EH (cell line): Measurements from ENCODE around the gene PDGFA.
A peak's percentile ranks its signal among the peaks of the same experiment; 100 is the strongest.

ENCODE experiments used
- DNase-seq: peaks from one replicate; pipeline ENCODE4 v3.0.0-alpha.2; 2015; ENCODE audit warnings: low read depth

Gene PDGFA

DNA sequence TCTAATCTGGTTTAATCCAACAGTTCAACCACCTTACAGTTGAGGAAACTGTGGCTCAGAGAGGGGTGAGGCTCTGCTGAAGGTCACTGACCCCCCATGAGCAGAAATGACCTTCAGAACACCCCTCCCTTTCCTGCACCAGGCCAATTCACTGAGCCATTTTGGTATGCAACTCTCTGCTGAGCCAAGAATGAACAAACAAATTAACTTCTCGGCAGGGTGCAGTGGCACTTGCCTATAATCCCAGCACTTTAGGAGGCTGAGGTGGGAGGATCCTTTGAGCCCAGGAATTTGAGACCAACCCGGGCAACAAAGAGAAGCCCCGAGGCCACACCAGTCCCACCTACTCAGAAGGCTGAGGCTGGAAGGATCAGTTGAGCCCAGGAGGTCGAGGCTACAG, 29.8 kb downstream of the PDGFA start:
- no peak for DNase-seq

DNA sequence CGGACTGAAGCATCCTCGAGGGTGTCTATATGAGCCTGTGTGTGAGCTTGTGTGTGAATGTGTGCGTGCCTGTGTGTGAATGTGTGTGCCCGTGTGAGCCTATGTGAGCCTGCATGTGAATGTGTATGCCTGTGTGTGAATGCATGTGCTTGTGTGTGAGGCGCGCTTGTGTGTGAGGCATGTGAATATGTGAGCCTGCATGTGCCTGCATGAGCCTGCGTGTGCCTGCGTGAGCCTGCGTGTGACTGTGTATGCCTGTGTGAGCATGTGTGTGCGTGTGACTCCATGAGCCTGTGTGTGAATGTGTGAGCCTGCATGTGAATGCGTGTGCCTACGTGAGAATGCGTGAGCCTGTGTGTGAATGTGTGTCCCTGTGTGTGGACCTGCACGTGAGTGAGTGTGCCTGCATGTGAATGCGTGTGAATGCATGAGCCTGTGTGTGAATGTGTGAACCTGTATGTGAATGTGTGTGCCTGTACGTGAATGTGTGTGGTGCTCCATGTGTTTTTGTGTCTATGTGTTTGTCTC, 33.4 kb downstream of the PDGFA start:
- DNase-seq: no peak

DNA sequence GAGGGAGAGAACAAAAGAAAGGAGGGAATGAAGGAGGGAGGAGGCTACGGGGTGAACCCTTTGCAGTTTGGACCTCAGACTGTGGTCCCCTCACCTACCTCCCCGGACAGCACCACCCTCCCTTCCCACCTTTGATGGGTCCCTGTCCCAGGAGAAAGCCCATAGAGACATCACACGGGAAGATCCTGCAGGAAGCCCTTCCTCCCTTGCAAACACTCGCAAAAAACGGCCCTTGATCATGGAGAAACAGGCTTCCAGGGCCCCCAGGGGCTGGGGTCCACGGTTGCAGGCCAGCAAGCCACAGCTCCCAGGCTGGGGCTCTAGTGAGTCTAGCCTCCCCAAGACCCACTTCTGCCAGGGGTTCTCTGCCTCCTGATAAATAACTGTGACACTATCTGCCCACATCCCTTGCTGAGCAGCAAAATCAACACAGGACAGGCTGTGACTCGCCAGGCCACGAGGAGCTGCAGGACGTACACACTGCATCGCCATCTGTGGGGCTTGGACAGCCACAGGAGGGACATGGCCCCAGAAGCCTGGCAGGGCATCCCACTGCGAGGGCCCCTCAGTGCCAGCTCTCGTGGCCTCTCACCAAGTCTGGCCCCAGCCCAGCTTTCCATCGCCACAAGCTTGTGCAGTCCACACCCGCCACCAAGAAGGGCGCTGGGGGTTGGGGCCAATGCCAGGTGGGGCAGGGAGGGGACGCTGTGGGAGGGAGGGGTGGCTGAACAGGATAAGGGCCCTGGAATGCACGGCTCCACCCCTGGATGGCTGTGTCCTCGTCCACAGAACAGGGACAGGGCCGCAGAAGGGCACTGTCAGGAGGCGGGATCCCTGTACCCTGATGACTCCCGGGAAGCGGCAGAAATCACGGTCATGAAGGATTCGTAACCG, 34.2 kb downstream of the PDGFA start:
- DNase-seq: peak; percentile 60

DNA sequence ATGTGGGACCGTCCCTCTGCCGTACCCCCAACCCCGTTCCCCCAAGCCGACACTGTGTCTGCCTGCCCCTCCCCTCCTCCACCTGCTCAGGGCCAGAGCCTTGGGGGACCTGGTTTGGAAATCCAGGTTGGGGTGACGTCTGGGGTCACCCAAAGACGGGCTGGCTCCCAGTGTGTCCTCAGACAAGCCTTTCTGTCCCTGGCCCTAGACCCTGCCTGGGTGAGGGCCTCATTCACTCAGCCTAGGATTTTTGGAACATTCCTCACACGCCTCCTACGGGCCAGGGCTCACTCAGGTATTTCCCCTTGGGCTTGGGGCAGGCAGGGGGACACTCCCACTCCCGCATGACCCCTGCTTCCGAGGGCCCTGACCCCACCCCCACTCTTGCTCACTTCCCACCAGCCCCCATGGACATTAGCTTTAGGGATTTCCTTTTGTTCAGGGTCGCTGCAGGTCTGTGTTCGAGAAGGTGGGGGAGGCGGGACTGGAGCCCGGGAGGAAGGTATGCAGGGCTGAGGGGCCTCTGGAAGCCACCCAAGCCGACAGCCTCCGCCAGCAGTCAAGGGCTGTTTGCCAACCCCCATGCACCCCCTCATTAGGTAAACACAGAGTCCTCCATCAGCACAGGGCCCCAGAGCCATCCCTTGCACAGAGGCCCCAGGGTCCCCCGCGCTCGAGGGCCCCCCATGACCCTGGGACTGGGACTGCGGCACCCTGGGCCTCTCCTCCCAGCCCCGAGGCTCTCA, 35.1 kb downstream of the PDGFA start:
- DNase-seq: no peak

DNA sequence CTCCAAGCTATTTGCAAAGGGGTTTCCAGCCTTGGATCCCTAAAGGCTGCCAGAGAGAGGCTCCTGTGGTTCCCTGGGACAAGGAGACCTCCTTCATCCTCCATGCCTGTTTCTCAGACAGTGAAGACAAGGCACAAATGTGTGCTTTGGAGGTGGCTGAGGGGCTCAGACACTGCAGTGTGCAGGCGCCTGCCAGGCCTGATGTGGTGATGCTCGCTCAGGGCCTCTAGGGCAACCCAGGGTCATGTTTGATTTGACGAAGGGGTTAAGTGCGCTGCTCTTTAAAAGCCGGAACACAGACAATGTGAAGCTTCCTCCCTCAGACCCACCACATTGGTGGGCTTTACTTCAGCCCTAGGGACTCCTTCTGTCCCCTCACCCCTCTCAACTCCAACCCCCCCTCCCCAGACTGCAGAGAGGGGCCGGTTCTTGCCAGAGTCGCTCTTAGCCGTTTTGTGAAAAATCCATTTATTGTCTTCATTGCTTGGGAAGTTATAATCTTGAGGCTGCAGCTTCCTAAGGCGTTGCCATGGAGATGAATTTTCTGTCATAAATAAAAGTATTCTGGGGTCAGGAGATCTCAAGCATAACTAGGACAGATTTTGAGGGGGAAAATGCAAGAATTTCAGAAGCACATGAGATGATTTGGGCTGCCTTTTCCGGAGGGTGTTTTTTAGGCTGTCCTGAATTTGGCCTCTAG, 35.8 kb downstream of the PDGFA start:
- no peak for DNase-seq

DNA sequence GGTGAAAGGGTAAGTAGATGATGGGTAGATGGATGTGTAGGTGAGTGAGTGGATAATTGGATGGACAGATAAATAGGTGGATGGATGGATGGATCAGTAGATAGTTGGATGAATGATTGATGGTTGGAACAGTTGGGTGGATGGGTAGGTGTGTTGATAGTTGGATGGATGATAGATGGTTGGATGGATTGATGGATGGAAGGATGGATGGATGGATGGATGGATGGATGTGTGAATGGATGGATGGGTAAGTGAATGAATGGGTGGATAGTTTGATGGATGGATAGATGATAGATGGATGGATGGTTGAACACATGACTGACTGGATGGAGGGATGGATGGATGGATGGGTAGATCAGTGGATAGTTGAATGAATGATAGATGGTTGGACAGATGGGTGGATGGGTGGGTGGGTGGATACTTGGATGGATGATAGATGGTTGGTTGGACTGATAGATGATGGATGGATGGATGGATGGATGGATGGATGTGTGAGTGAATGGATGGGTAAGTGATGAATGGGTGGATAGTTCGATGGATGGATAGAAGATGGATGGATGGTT, 37.0 kb downstream of the PDGFA start:
- no peak for DNase-seq

DNA sequence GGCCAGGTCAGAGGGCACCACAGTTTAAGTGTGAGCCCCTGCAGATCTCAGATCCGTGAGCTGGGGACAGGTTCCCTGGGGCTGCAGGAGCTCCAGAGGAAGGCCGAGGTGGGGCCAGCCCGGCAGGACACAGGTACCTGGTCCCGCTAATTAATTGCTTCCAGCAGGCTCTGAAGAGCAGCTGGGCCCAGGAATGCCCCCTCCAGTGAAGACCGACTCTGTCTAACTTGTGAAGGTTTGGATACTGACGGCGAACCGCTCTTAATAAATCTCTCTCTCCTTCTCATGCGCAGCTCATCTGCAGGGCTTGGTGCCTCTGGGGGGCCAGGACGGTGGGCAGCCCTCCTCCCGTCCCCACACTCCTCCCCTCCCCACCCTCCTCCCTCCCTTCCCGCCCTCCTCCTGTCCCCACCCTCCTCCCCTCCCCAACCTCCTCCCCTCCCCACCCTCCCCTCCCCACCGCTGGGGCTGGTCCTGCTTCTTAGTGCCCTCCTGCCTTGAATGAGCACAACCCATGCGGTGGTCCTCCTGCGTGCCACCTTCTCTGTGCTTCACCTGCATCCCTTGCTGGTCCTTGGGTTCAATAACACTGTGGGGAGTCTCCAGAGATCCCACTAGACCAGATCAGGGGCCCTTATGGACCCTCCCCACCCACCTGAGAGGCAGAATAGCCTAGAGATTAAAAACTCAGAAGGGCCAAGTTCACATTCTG, 38.3 kb downstream of the PDGFA start:
- no peak for DNase-seq

DNA sequence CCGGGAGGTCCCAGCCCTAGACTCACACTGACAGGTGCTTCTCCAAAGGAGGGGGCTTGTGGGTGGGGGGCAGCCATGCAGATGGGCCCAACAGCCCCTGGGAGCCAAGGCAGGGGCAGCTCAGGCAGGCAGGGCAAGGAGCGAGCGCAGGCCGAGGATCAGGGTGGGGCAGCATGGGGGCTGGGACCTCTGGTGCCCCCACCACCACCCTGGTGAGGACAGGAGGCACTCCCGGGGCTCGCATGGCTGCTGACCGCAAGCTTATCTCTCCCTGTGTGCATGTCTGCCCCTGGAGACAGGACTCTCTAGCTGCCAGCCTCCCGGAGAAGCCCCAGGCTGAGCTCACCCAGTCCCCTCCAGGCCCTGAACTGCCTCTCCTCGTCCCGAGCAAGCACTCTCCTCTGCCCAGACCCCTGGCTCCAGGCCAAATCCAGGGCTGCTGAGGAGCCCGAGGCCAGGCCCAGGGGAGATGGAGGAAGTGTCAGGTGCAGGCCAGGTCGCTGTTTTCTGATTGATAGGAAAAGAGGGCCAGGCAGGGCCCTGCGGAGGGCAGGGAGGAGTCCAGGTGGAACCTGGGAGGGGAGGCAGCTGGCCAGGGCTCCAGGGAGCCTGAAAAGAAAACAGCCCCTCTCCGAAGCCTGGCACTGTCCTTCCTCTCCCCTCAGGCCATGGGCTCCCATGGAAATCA, 39.0 kb downstream of the PDGFA start:
- DNase-seq: no peak

DNA sequence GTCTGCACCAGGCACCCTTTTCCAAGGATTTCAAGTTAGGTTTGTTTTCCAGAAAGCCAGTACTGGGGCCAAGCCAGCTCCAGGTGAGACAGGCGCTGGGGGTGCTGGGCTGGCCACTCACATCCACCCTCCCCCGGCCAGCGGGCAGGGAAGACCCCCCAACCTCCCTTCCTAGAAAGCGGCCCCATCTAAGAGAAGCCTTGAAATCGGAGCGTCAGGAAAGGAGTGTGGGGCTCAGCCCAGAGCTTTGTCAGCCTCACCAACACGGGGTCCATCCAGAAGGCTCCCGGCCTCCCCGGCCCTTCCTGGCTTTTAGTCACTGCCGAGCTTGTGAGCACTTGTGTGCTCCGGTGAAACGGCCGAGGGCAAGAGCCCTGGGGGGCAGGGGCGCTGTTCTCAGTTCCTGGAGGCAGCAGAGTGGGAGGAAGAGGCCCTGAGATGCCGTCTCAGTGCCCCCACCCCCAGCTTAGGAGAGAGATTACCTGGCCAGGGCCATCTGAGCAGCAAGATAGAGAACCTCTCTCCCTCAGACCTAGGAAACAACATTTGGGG, 39.6 kb downstream of the PDGFA start:
- DNase-seq: no peak

DNA sequence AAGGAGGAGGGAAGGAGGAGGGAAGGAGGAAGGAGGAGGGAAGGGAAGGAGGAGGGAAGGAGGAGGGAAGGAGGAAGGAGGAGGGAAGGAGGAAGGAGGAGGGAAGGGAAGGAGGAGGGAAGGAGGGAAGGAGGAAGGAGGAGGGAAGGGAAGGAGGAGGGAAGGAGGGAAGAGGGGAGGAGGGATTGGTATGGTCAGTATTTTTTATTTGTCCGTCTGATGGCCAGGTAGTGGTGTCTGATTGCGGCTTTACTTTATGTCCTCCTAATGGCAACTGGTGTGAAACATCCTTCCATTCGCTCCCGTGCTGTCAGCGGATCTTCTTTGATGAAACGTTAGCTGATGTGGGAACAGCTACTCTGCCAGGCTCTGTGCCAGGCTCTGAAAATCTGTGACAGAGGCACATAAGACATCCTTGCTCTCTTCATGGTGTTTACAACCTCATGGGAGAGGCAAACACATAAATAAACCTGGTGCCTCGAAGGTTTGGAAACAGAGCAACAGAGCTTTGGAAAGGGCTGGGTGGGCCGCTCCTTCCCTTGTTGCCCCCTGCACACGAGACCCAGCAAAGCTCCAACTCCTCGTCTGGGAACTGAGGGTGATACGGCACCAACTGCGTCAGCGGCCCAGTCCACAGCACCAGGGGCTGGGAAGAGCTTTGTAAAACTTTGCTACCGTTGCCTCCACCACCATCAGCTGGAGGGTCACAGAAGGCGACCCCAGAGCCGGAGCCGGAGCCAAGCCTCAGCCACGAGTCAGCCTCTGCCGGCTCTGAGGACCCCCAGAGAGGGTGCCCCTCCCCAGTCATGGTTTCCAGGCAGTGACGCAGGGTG, 40.3 kb downstream of the PDGFA start:
- DNase-seq: no peak

DNA sequence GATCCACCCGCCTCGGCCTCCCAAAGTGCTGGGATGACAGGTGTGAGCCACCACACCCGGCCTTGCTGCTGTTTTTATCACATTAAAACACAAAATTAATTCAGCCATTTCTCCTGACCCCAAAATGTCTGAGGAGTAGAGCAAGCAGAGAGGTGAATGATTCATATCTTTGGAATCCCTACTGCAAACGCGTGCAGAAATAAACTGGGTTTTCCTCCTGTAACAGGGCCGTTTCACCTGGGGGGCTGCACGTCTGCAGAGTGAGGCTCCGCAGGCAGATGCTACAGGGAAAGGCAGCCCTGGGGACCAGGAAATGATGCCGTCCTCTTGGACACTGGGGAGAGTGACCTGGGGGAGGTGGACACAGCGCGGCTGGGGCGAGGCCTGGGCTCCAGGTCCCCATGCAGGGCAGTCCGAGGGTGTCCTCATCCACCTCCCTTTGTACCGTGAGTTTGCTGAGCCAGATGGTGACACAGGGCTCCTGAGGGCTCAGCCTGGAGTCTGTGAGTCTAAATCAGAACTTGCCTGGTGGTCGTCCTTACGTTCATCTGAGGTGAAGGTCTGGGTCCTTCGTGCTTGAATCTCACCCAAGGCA, 41.9 kb downstream of the PDGFA start:
- DNase-seq: peak; percentile 34

DNA sequence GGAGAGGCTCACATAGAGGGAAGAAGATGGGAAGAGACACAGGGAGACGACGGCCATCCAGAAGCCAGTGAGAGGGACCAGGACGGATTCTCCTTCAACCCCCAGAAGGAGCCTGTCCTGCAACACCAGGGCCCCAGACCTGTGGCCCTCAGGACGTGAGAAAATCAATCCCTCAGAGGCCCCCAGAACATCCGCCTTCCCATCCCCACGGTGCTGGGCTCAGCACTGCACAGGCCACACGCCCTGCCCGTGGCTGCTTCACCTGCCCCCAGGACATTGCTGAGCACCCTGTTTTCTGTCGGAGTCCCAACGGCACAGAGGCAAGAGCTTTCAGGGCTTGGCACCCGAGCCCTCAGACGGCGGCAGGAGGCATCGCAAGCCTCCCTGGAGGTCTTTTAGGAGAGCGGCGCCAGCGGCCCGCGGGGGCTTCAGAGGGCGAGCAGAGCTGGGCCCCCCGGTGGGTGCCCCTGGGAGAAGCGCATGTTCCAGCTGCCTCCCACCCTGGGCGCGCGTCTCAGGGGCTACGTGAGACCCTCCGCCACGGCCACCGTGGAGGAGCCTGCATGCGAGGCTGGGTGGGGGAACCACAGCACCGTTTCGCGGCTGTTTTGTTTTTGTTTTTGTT, 42.8 kb downstream of the PDGFA start:
- DNase-seq: no peak

DNA sequence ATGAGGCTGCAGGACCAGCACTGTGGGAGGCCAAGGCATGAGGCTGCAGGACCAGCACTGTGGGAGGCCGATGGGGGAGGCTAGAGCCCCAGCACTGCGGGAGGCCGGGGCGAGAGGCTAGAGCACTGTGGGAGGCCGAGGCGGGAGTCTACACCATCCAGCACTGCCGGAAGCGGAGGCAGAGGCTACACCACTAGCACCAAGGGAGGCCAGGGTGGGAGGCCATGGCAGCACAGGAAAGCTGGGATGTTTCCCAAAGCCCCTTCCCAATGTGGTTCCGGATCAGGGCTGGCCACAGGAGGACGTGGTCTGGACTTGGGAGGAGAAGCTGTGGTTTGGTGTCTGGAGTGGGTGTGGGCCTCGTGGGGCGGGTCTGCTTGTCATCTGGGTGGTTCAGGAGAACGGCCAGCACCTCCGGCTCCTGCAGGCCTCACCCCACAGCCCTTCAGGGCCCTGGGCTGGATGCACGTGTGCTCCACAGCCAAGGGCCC, 43.6 kb downstream of the PDGFA start:
- DNase-seq: no peak

DNA sequence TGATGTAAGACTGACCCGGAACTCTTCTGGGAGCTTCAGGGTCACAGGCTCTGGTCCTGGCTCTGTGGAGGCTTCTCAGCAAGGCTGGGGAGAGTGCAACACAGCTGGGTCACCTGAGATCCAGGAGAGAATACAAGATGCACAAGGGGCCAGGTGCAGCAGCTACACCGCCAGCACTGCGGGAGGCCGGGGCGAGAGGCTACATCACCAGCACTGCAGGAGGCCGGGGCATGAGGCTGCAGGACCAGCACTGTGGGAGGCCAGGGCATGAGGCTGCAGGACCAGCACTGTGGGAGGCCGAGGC, 44.3 kb downstream of the PDGFA start:
- DNase-seq: no peak

DNA sequence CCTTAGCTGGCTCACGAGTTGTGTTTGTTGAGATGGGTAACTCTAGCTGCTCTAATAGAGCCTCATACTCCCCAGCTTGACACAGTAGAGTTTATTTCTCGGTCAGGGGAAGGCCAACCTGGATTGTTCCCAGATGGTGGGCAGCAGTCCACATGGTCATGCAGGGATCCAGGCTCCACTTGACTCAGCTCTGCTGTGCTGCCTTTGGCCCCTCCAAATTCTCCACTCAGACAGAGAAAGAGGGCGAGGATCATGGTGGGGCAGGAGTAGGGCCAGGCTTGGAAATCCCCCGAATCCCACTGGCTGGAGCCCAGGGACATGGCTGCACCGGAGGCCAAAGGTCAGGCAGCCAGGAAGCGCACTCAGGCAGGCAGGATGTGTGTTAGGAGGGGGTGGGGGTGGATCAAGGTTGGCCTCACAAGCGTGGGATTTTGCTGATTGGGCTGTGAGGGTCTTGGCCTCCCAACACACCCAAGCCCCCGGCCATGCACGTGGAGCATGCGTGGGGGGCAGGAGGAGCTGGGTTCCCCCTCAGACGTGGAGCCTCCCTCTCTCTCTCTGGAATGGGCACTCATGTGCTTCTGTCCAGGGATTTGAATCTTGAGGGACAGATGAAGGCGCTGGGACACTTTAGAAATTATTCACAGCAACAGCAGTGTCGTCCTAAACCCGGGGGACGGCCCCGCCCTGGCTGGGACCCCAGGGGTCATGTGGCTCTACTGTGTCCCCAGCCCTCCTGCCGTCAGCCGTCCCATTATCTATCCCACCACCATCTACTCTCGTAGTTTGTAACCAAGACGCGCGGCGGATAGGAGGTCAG, 44.8 kb downstream of the PDGFA start:
- no peak for DNase-seq

DNA sequence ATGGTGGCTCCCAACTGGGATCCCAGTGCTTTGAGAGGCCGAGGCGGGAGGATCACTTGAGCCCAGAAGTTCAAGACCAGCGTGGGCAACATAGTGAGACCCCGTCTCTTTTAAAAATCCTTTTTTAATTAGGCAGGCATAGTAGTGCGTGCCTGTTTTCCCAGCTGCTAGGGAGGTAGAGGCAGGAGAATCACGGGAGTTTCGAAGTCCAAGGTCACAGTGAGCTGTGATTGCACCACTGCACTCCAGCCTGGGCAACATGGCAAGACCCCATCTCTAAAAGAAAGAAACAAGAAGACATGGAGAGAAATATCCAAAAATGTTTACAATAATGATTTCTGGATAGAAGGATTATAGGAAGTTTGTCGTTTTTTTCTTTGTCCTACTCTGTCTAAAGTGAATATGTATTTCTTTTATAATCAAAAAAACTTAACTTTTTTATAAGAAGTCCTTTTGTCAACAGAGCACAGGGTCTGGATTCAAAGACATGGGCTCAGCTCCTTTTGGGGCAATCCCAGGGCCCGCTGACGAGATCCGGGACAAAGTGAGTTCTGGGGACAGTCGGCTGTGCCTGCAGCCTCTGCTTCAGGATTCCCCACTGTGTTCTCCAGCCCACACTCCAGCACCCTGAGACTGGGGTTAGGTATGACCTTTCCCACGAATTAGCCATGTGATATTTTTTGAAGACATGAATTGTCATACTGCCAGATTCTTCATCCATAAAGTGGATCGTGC, 45.6 kb downstream of the PDGFA start:
- DNase-seq: no peak

DNA sequence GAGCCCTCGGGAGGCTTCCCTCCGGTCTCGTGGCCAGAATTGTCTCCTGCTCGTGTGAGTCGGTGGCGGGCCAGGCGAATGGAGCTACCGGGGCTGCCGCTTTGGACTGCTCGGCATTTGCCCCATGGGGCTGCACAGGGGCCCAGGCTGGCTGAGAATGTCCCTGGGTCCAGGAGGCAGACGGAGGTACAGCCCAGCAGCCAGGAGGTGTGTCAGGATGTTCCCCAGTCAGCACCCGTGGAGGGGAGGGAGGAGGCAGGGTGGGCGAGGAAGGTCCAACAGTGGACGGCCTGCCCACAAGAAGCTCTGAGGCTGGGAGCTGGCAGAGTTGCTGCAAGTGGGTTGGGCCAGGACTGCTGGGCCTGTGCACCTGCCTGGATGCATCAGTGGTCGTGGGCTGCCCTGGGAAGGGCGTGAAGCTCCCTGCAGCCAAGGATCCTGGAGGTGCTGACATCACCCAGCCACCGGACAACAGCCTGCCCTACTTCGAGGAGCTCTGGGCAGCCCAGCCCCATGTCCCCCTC, 46.4 kb downstream of the PDGFA start:
- DNase-seq: no peak
